ENCODE results near the gene SFRP4. TPM values are rescaled to one million over a fixed set of nuclear protein-coding genes. Genes with fewer than 3 reads are reported as not detected.

Gene SFRP4
- total RNA-seq, 1 donor from 2014 or later = 0.39 TPM

GRCh38 chr7:37952240-37952639, 35.6 kb upstream of the SFRP4 start:
- no peaks in the 10 kb centered on the region for H4K20me1 ChIP-seq (ENCODE audit: insufficient read depth, low read length)
- H3K27me3 ChIP-seq (ENCODE audit: insufficient read depth, low read length) = no peaks in the 10 kb centered on the region
- H2AFZ ChIP-seq (ENCODE audit: low read depth, low read length) = no peak overlapping the region
- DNase-seq (ENCODE audit: low read depth) = no peak
- no peak overlapping the region for H3K27ac ChIP-seq (ENCODE audit: low read depth, low read length)
- H3K9ac ChIP-seq (ENCODE audit: low read length) = no peak overlapping the region
- peaks cover 3% of the 10 kb centered on the region for H3K79me2 ChIP-seq (ENCODE audit: insufficient read depth, low read length)
- Mint-ChIP-seq H3K27ac (ENCODE audit: unreplicated experiment) (no peak overlapping the region), H3K4me1 (ENCODE audit: low read depth, unreplicated experiment) (no peaks in the 10 kb centered on the region), H3K36me3 (ENCODE audit: low read depth, unreplicated experiment) (peaks cover 2% of the 10 kb centered on the region), H3K27me3 (ENCODE audit: low read depth, unreplicated experiment) (no peaks in the 10 kb centered on the region), H3K4me3 (ENCODE audit: unreplicated experiment) (no peak overlapping the region), H3K9me3 (ENCODE audit: unreplicated experiment) (peaks cover 2% of the 10 kb centered on the region)
- H3K36me3 ChIP-seq (ENCODE audit: insufficient read depth, low read length) = no peaks in the 10 kb centered on the region
- no peak overlapping the region for H3K4me3 ChIP-seq (ENCODE audit: insufficient read depth, low read depth, low read length)
- TF ChIP-seq CTCF (IDR thresholded peaks at IDR 0.05; ENCODE audit: insufficient read depth, low read depth, low read length) (no peak), EZH2 (IDR thresholded peaks at IDR 0.05; ENCODE audit: insufficient read depth, low read length) (no peak)
- H3K4me1 ChIP-seq (ENCODE audit: insufficient read depth, low read length) = no peaks in the 10 kb centered on the region
- FAIRE-seq = no peak
- H3K4me2 ChIP-seq (ENCODE audit: low read length) = no peak overlapping the region
- no peaks in the 10 kb centered on the region for H3K9me3 ChIP-seq (ENCODE audit: insufficient read depth, low read depth, low read length)

- Histone ChIP-seq H3K4me3 (ENCODE audit: insufficient read depth, low read depth, low read length) (no peak overlapping the region), H3K79me2 (ENCODE audit: insufficient read depth, low read length) (peaks cover 11% of the 10 kb centered on the region), H3K9ac (ENCODE audit: low read length) (no peak overlapping the region), H4K20me1 (ENCODE audit: insufficient read depth, low read length) (no peaks in the 10 kb centered on the region), H3K27me3 (ENCODE audit: insufficient read depth, low read length) (no peaks in the 10 kb centered on the region), H2AFZ (ENCODE audit: low read depth, low read length) (no peak overlapping the region), H3K4me1 (ENCODE audit: insufficient read depth, low read length) (no peaks in the 10 kb centered on the region), H3K36me3 (ENCODE audit: insufficient read depth, low read length) (no peaks in the 10 kb centered on the region), H3K27ac (ENCODE audit: low read depth, low read length) (no peak overlapping the region), H3K4me2 (ENCODE audit: low read length) (no peak overlapping the region), H3K9me3 (ENCODE audit: insufficient read depth, low read depth, low read length) (no peaks in the 10 kb centered on the region)
- H3K27me3 Mint-ChIP-seq (ENCODE audit: low read depth, unreplicated experiment) = no peaks in the 10 kb centered on the region
- H3K4me3 Mint-ChIP-seq (ENCODE audit: unreplicated experiment) = no peak overlapping the region
- peaks cover 8% of the 10 kb centered on the region for H3K4me1 Mint-ChIP-seq (ENCODE audit: low read depth, unreplicated experiment)
- no peak for FAIRE-seq
- no peak overlapping the region for H3K27ac Mint-ChIP-seq (ENCODE audit: unreplicated experiment)
- peaks cover 2% of the 10 kb centered on the region for H3K36me3 Mint-ChIP-seq (ENCODE audit: low read depth, unreplicated experiment)
- no peak for DNase-seq (ENCODE audit: low read depth)
- TF ChIP-seq EZH2 (IDR thresholded peaks at IDR 0.05; ENCODE audit: insufficient read depth, low read length) = no peak
- TF ChIP-seq CTCF (IDR thresholded peaks at IDR 0.05; ENCODE audit: insufficient read depth, low read depth, low read length) = no peak
- no peaks in the 10 kb centered on the region for H3K9me3 Mint-ChIP-seq (ENCODE audit: unreplicated experiment)
Measured at GRCh38 chr7:37947941-37948210, 31.3 kb upstream of the SFRP4 start.

- H3K27me3 Mint-ChIP-seq (ENCODE audit: low read depth, unreplicated experiment) = no peaks in the 10 kb centered on the region
- Histone ChIP-seq H2AFZ (ENCODE audit: low read depth, low read length) (no peak overlapping the region), H3K4me1 (ENCODE audit: insufficient read depth, low read length) (no peaks in the 10 kb centered on the region), H3K27me3 (ENCODE audit: insufficient read depth, low read length) (no peaks in the 10 kb centered on the region), H3K79me2 (ENCODE audit: insufficient read depth, low read length) (peaks cover 12% of the 10 kb centered on the region), H3K9ac (ENCODE audit: low read length) (no peak overlapping the region), H3K9me3 (ENCODE audit: insufficient read depth, low read depth, low read length) (no peaks in the 10 kb centered on the region), H3K27ac (ENCODE audit: low read depth, low read length) (no peak overlapping the region), H3K4me2 (ENCODE audit: low read length) (no peak overlapping the region), H3K4me3 (ENCODE audit: insufficient read depth, low read depth, low read length) (no peak overlapping the region), H3K36me3 (ENCODE audit: insufficient read depth, low read length) (no peaks in the 10 kb centered on the region), H4K20me1 (ENCODE audit: insufficient read depth, low read length) (no peaks in the 10 kb centered on the region)
- FAIRE-seq (no peak), DNase-seq (ENCODE audit: low read depth) (no peak)
- H3K9me3 Mint-ChIP-seq (ENCODE audit: unreplicated experiment) = no peaks in the 10 kb centered on the region
- H3K4me3 Mint-ChIP-seq (ENCODE audit: unreplicated experiment) = no peak overlapping the region
- no peak overlapping the region for H3K27ac Mint-ChIP-seq (ENCODE audit: unreplicated experiment)
- peaks cover 2% of the 10 kb centered on the region for H3K36me3 Mint-ChIP-seq (ENCODE audit: low read depth, unreplicated experiment)
- no peak for TF ChIP-seq CTCF (IDR thresholded peaks at IDR 0.05; ENCODE audit: insufficient read depth, low read depth, low read length)
- TF ChIP-seq EZH2 (IDR thresholded peaks at IDR 0.05; ENCODE audit: insufficient read depth, low read length) = no peak
- peaks cover 11% of the 10 kb centered on the region for H3K4me1 Mint-ChIP-seq (ENCODE audit: low read depth, unreplicated experiment)
Measured at GRCh38 chr7:37947138-37947940, 30.7 kb upstream of the SFRP4 start.
